A549 (cell line): Measurements from ENCODE around the gene EPB41L1. TPM values are rescaled to one million over a fixed set of nuclear protein-coding genes. Genes with fewer than 3 reads are reported as not detected.

Experiments
- CBX2 ChIP-seq: fragments of 200-600 bp; sonication (generic); IDR thresholded peaks from 2 replicates; pipeline ENCODE4 v1.6.1; 2016; ENCODE audit warnings: low read depth, mild to moderate bottlenecking, borderline replicate concordance
- CBX8 ChIP-seq: fragments of 200-600 bp; sonication (generic); IDR thresholded peaks from 2 replicates; pipeline ENCODE4 v1.6.1; 2016
- EHF ChIP-seq: fragments of 250-450 bp; sonication (Bioruptor Pico); IDR thresholded peaks from 2 replicates; pipeline ENCODE4 v1.5.0; 2020; ENCODE audit warnings: mild to moderate bottlenecking
- EHMT2 ChIP-seq: fragments of 200-600 bp; sonication (generic); IDR thresholded peaks from 2 replicates; pipeline ENCODE4 v1.6.1; 2016; ENCODE audit warnings: antibody characterized with exemption, low read depth, mild to moderate bottlenecking, moderate library complexity
- EP300 ChIP-seq, 2 experiments: fragments of >200 bp; sonication (Bioruptor Twin); formaldehyde crosslinking; IDR thresholded peaks; 2 replicates in 1 of 2; 3 replicates in 1 of 2; pipeline ENCODE4 v1.6.1; 2016 to 2017
- FOSL2 ChIP-seq, 2 experiments: fragments of 450-650 bp in 1 of 2; fragments of >200 bp in 1 of 2; sonication (Bioruptor Twin) in 1 of 2; formaldehyde crosslinking; IDR thresholded peaks; 2 replicates each; pipeline versions ENCODE4 v1.5.0 to v1.6.1; 2016 to 2020; ENCODE audit warnings: mild to moderate bottlenecking in 1 of 2, moderate library complexity in 1 of 2
- GATA3 ChIP-seq: IDR thresholded peaks from 2 replicates; pipeline ENCODE4 v1.6.1; 2012; ENCODE audit warnings: borderline replicate concordance
- HDAC2 ChIP-seq: fragments of 200-600 bp; sonication (generic); IDR thresholded peaks from 2 replicates; pipeline ENCODE4 v1.6.1; 2016
- HES2 ChIP-seq: fragments of >200 bp; sonication (Bioruptor Twin); formaldehyde crosslinking; IDR thresholded peaks from 2 replicates; pipeline ENCODE4 v1.6.1; 2016
- HOXA7 ChIP-seq: fragments of 250-450 bp; sonication (Bioruptor Pico); IDR thresholded peaks from 2 replicates; pipeline ENCODE4 v1.5.0; 2020; ENCODE audit warnings: mild to moderate bottlenecking, moderate library complexity
- HOXB5 ChIP-seq: fragments of 250-450 bp; sonication (Bioruptor Pico); IDR thresholded peaks from 2 replicates; pipeline ENCODE4 v1.5.0; 2020; ENCODE audit warnings: mild to moderate bottlenecking, moderate library complexity
- JUN ChIP-seq, 2 experiments: fragments of >200 bp; sonication (Bioruptor Twin); formaldehyde crosslinking; IDR thresholded peaks; 2 replicates in 1 of 2; 3 replicates in 1 of 2; pipeline ENCODE4 v1.6.1; 2016 to 2017
- KDM5A ChIP-seq: fragments of 200-600 bp; sonication (generic); IDR thresholded peaks from 2 replicates; pipeline ENCODE4 v1.6.1; 2016; ENCODE audit warnings: antibody characterized with exemption, mild to moderate bottlenecking
- MAZ ChIP-seq: fragments of 150-350 bp; IDR thresholded peaks from 2 replicates; pipeline ENCODE4 v1.6.1; 2014; ENCODE audit warnings: antibody characterized with exemption, low read depth, low read length, borderline replicate concordance
- MYC ChIP-seq: IDR thresholded peaks from 2 replicates; pipeline ENCODE4 v1.6.1; 2012; ENCODE audit warnings: mild to moderate bottlenecking, inconsistent platforms, low read length, improper control_type of control experiment, borderline replicate concordance
- NFE2L2 ChIP-seq: fragments of 150-350 bp; conservative IDR thresholded peaks from 2 replicates; pipeline ENCODE4 v1.6.1; 2014; ENCODE audit warnings: low read length
- NPAS2 ChIP-seq: fragments of 250-450 bp; sonication (Bioruptor Pico); IDR thresholded peaks from 2 replicates; pipeline ENCODE4 v1.8.0; 2022; ENCODE audit warnings: mild to moderate bottlenecking, moderate library complexity, borderline replicate concordance
- NR3C1 ChIP-seq: fragments of >200 bp; sonication (Bioruptor Twin); formaldehyde crosslinking; IDR thresholded peaks from 3 replicates; pipeline ENCODE4 v1.6.1; 2017
- PHF8 ChIP-seq: fragments of 200-600 bp; sonication (generic); IDR thresholded peaks from 2 replicates; pipeline ENCODE4 v1.6.1; 2016; ENCODE audit warnings: low read depth, mild to moderate bottlenecking, antibody characterized with exemption, moderate library complexity, borderline replicate concordance
- POLR2A ChIP-seq: IDR thresholded peaks from 2 replicates; pipeline ENCODE4 v1.6.1; 2012; ENCODE audit warnings: mild to moderate bottlenecking, low read length
- POLR2AphosphoS2 ChIP-seq: conservative IDR thresholded peaks from 2 replicates; pipeline ENCODE4 v1.6.1; 2012; ENCODE audit warnings: low read length, improper control_type of control experiment, inconsistent platforms
- RAD21 ChIP-seq, 2 experiments: fragments of >200 bp in 1 of 2; sonication (Bioruptor Twin) in 1 of 2; formaldehyde crosslinking in 1 of 2; IDR thresholded peaks in 1 of 2; conservative IDR thresholded peaks in 1 of 2; 2 replicates in 1 of 2; 3 replicates in 1 of 2; pipeline ENCODE4 v1.6.1; 2012 to 2018; ENCODE audit warnings: inconsistent platforms in 1 of 2
- REST ChIP-seq: fragments of 200-600 bp; sonication (generic); IDR thresholded peaks from 2 replicates; pipeline ENCODE4 v1.6.1; 2016; ENCODE audit warnings: antibody characterized with exemption, mild to moderate bottlenecking, moderate library complexity
- RFX5 ChIP-seq: fragments of 450-650 bp; IDR thresholded peaks from 2 replicates; pipeline ENCODE4 v1.7.1; 2014; ENCODE audit warnings: antibody characterized with exemption, mild to moderate bottlenecking, moderate library complexity
- SMC3 ChIP-seq: fragments of >200 bp; sonication (Bioruptor Twin); formaldehyde crosslinking; IDR thresholded peaks from 3 replicates; pipeline ENCODE4 v1.6.1; 2018; ENCODE audit warnings: inconsistent platforms
- TFCP2L1 ChIP-seq: fragments of 250-450 bp; sonication (Bioruptor Pico); IDR thresholded peaks from 2 replicates; pipeline ENCODE4 v1.5.0; 2021; ENCODE audit warnings: mild to moderate bottlenecking
- ZC3H11A ChIP-seq: fragments of 450-650 bp; IDR thresholded peaks from 2 replicates; pipeline ENCODE4 v1.6.1; 2014; ENCODE audit warnings: antibody characterized with exemption, mild to moderate bottlenecking
- ZSCAN20 ChIP-seq: fragments of 250-450 bp; sonication (Bioruptor Pico); IDR thresholded peaks from 2 replicates; pipeline ENCODE4 v1.8.0; 2022; ENCODE audit warnings: mild to moderate bottlenecking, moderate library complexity
- polyA plus RNA-seq, 4 experiments: library from polyadenylated mRNA; depleted of rRNA in 3 of 4; stranded (reverse); fragments of >200 nt; fragmentation: RNase III in 1 of 4; extraction: RNeasy Plus Mini Kit Qiagen cat#74134 plus additional on column Dnase treatment in 1 of 4; gene quantifications; 2 replicates in 3 of 4; 3 replicates in 1 of 4; pipeline ENCODE4 v1.2.3, GENCODE V29; 2011 to 2017
- TF ChIP-seq, protein P1 (sequence below): IDR thresholded peaks from 2 replicates; pipeline ENCODE4 v1.6.1; 2012; ENCODE audit warnings: low read depth, borderline replicate concordance
- TF ChIP-seq, protein P2 (sequence below): fragments of >200 bp; sonication (Bioruptor Twin); formaldehyde crosslinking; IDR thresholded peaks from 3 replicates; pipeline ENCODE4 v1.6.1; 2016
- TF ChIP-seq, protein P3 (sequence below): fragments of >200 bp; sonication (Bioruptor Twin); formaldehyde crosslinking; IDR thresholded peaks from 3 replicates; pipeline ENCODE4 v1.5.1; 2016
- TF ChIP-seq, protein P4 (sequence below): IDR thresholded peaks from 2 replicates; pipeline ENCODE4 v1.6.1; 2012

The EPB41L1 gene
- polyA plus RNA-seq, 2 of the 4 experiments (the other 2 are of a cell fraction), result 45.9 to 94.4 TPM

DNA sequence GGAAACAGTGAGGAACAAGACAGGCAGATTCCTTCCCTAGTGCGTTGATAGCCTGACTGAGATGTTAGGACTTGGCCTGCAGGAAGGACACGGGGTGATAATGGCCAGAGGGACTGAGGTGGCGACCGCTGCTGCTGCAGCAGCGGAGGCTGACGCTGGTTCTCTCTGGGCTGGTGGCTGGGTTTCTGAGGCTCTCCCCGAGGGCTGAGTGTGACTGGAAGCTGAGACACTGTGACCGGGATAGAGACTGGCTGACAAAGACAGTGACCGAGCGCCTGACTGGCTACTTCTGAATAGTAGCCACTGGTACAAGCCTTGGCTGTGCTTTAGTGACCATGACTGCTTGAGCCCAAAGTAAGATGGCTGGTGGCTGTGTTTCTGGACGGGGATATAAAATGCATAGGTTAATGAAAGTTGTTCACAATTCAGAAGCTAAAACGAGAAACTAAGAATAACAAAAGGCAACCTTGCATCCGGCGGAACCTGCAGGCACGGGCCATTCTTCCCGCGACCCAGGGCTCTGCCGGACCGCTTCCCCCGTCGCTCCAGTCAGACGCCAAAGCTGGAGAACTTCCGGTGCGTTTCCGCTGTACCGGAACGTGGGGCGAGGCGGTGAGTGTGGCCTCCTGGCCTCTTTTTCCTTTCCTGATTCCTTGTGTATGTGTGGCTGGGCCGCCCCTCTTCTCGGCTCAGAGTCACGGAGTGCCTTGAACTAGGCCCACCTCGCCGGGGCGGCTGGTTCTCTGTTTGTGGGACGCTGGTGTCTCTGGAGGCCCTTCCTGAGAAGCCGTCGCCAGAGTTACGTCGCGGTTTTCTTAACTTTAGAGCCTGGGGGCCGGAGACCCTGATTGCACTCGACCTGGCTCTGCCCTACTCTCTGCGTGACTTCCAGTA lies 81.6 kb downstream of the EPB41L1 start, which contains the start of gene AAR2 (continued):
- TF ChIP-seq KDM5A, result peak; percentile 80
- TF ChIP-seq GATA3, result no peak
- no peak for TF ChIP-seq ZC3H11A
- no peak for TF ChIP-seq EHMT2
- no peak for TF ChIP-seq CBX8
- TF ChIP-seq ZSCAN20 (CRISPR knock-in tag), result no peak
- TF ChIP-seq EHF (CRISPR knock-in tag), result no peak
- TF ChIP-seq MAZ, result no peak
- TF ChIP-seq RFX5, result no peak
- TF ChIP-seq, protein P1, sequence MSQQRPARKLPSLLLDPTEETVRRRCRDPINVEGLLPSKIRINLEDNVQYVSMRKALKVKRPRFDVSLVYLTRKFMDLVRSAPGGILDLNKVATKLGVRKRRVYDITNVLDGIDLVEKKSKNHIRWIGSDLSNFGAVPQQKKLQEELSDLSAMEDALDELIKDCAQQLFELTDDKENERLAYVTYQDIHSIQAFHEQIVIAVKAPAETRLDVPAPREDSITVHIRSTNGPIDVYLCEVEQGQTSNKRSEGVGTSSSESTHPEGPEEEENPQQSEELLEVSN, result peak; percentile 70
- TF ChIP-seq POLR2AphosphoS2, result no peak
- TF ChIP-seq HOXA7, result no peak
- no peak for TF ChIP-seq EP300 (IDR thresholded peaks at IDR 0.05)
- TF ChIP-seq SMC3, result no peak
- TF ChIP-seq HOXB5 (CRISPR knock-in tag), result no peak
- TF ChIP-seq JUN (IDR thresholded peaks at IDR 0.05), result peak; percentile 61 to 91; a peak in 4 of 5 replicates
- no peak for TF ChIP-seq HES2
- TF ChIP-seq PHF8, result peak; percentile 92; the same call in 1 of the 2 replicates
- peak; percentile 40; the same call in 1 of the 2 replicates for TF ChIP-seq REST
- TF ChIP-seq CBX2, result no peak
- TF ChIP-seq, protein P2, sequence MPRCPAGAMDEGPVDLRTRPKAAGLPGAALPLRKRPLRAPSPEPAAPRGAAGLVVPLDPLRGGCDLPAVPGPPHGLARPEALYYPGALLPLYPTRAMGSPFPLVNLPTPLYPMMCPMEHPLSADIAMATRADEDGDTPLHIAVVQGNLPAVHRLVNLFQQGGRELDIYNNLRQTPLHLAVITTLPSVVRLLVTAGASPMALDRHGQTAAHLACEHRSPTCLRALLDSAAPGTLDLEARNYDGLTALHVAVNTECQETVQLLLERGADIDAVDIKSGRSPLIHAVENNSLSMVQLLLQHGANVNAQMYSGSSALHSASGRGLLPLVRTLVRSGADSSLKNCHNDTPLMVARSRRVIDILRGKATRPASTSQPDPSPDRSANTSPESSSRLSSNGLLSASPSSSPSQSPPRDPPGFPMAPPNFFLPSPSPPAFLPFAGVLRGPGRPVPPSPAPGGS, result peak; percentile 69; the same call in 1 of the 3 replicates
- no peak for TF ChIP-seq NPAS2
- no peak for TF ChIP-seq NFE2L2
- TF ChIP-seq, protein P3, sequence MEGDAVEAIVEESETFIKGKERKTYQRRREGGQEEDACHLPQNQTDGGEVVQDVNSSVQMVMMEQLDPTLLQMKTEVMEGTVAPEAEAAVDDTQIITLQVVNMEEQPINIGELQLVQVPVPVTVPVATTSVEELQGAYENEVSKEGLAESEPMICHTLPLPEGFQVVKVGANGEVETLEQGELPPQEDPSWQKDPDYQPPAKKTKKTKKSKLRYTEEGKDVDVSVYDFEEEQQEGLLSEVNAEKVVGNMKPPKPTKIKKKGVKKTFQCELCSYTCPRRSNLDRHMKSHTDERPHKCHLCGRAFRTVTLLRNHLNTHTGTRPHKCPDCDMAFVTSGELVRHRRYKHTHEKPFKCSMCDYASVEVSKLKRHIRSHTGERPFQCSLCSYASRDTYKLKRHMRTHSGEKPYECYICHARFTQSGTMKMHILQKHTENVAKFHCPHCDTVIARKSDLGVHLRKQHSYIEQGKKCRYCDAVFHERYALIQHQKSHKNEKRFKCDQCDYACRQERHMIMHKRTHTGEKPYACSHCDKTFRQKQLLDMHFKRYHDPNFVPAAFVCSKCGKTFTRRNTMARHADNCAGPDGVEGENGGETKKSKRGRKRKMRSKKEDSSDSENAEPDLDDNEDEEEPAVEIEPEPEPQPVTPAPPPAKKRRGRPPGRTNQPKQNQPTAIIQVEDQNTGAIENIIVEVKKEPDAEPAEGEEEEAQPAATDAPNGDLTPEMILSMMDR, result no peak
- TF ChIP-seq HDAC2, result no peak
- TF ChIP-seq, protein P4, sequence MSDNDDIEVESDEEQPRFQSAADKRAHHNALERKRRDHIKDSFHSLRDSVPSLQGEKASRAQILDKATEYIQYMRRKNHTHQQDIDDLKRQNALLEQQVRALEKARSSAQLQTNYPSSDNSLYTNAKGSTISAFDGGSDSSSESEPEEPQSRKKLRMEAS, result peak; percentile 90
- peak; percentile 80 for TF ChIP-seq POLR2A
- 0 out of 2 replicates have a peak, but pooled peaks have one; percentile 35 for TF ChIP-seq MYC
- TF ChIP-seq RAD21 (conservative IDR thresholded peaks at IDR 0.05 in 1 of 2, IDR thresholded peaks at IDR 0.05 in 1 of 2), result no peak
- TF ChIP-seq FOSL2 (IDR thresholded peaks at IDR 0.05), result no peak
- 0 out of 2 replicates have a peak, but pooled peaks have one; percentile 7 for TF ChIP-seq FOSL2 (CRISPR knock-in tag; IDR thresholded peaks at IDR 0.05)
- TF ChIP-seq NR3C1, result no peak
- no peak for TF ChIP-seq TFCP2L1
